Right ventricle myocardium superior (tissue), 1 donor: ENCODE measurements around the gene SLC10A7. TPM values are rescaled to one million over a fixed set of nuclear protein-coding genes. Genes with fewer than 3 reads are reported as not detected.

ENCODE experiments used
- ATAC-seq: fragments of 200-7000 bp; cut with Tn5 transposase; one replicate; pipeline ENCODE4 v1.9.1; 2020; ENCODE audit warnings: mild to moderate bottlenecking; ENCODE audit not compliant: poor library complexity
- DNase-seq: peaks from one replicate; pipeline ENCODE4 v3.0.0-alpha.2; 2020
- intact Hi-C: fragments of 100-400 bp; cut with DNase I; formaldehyde crosslinking; loops from one replicate; pipeline ENCODE4 v1.11.2; 2022
- microRNA-seq: library from miRNA; unstranded; fragments of <30 nt; microRNA quantifications from one replicate; pipeline ENCODE4 v1.2.0, GENCODE V29; 2020
- total RNA-seq: library from RNA; stranded (reverse); fragmentation: NEBNext Ultra II Directional; extraction: Animal tissue kit (Norgen Biotek cat#: 25700); gene quantifications from one replicate; pipeline ENCODE4 v1.2.1, GENCODE V29; 2021
- donor health status: DM: no; HTN: yes; CAD: no; lungs with severe emphysema.

Gene SLC10A7
- total RNA-seq, 1 donor from 2014 or later: 5.2 TPM

DNA sequence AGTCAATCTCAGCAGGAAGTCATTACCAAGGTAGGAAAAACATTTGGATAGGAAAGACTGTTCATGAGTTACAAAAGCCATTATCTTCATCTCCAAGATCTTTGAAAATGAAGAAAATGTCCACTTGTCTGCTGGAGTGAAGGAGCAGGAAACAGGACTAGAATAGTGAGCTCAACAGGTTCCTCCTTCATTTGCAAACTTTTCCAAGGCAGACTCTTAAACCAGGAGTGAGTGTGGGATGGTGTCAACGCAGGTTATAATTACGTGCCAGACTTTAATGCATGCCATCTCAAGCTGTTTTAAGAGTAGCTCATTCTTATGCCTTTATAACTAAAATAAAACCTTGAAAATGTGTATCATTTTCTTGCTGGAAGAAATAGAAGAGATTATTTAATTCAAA is 310.9 kb downstream of the SLC10A7 start:
- intact Hi-C loops: no loop called here
- ATAC-seq (no peak), DNase-seq (no peak)

- ATAC-seq (no peak), DNase-seq (no peak)
- intact Hi-C loops: no loop called here
These were observed 314.3 kb downstream of the SLC10A7 start for GRCh38 chr4:146207410-146207809.

Small RNAs within 50 kb of the gene (microRNA-seq; reads per million reads assigned to microRNA genes)
- not detected for gene MIR7849

Other genes starting within 250 kb of the SLC10A7 start
- gene POU4F2, start 117.0 kb upstream of the SLC10A7 start, total RNA-seq: not detected